HG03460 (cell line): Measurements from ENCODE around the gene CNTRL.

ENCODE experiments used
- ATAC-seq: cut with Tn5 transposase; IDR thresholded peaks from one replicate; pipeline ENCODE4 v1.9.1; 2021; ENCODE audit not compliant: unreplicated experiment

CNTRL gene

DNA sequence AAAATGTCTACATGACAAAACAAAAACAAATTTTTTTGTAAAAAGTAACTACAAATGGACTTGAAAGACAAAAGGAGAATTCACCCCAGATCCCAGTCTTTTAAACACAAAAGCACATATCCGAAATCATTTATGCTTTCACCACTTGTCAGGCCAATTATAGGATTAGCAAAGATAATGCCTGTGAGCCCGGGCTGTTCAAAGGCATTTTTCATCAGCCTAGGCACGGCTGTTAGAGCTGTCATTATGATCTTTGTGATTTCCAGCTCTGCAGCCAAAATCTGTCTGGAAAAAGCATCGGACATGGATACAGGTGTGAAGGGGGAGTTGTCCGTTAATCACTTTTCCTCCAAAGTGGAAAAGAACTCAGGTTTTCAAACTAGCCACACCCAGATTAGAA lies 150.5 kb downstream of the CNTRL start:
- ATAC-seq: no peak

- ATAC-seq: no peak
These were observed 151.4 kb downstream of the CNTRL start for GRCh38 chr9:121226175-121226574.
